K562 (cell line): Measurements from ENCODE around the gene SLC1A4. TPM values are rescaled to one million over a fixed set of nuclear protein-coding genes. Genes with fewer than 3 reads are reported as not detected.
A peak's percentile ranks its signal among the peaks of the same experiment; 100 is the strongest.

ENCODE experiments used
- BRD4 ChIP-seq: fragments of 200-600 bp; sonication (generic); IDR thresholded peaks from 2 replicates; pipeline ENCODE4 v1.6.1; 2017; ENCODE audit warnings: inconsistent platforms
- E2F1 ChIP-seq: sonication (generic); formaldehyde crosslinking; IDR thresholded peaks from 2 replicates; pipeline ENCODE4 v1.8.1; 2023; ENCODE audit warnings: mild to moderate bottlenecking, missing genetic modification reagents, moderate library complexity
- IRF9 ChIP-seq: fragments of 450-650 bp; IDR thresholded peaks from 2 replicates; pipeline ENCODE4 v1.6.1; 2016; ENCODE audit warnings: missing biosample characterization, missing genetic modification characterization
- KAT8 ChIP-seq: fragments of 450-650 bp; IDR thresholded peaks from 2 replicates; pipeline ENCODE4 v1.6.1; 2016; ENCODE audit warnings: low read depth, mild to moderate bottlenecking
- KLF16 ChIP-seq: IDR thresholded peaks from 2 replicates; pipeline ENCODE4 v1.6.1; 2016; ENCODE audit warnings: antibody characterized with exemption
- L3MBTL2 ChIP-seq: fragments of 450-650 bp; IDR thresholded peaks from 2 replicates; pipeline ENCODE4 v1.6.1; 2016; ENCODE audit warnings: mild to moderate bottlenecking, moderate library complexity
- MAX ChIP-seq: sonication (generic); formaldehyde crosslinking; IDR thresholded peaks from 2 replicates; pipeline ENCODE4 v1.9.0; 2022; ENCODE audit warnings: mild to moderate bottlenecking, missing genetic modification reagents
- NCOA4 ChIP-seq: fragments of 450-650 bp; IDR thresholded peaks from 2 replicates; pipeline ENCODE4 v1.6.1; 2018; ENCODE audit warnings: mild to moderate bottlenecking; ENCODE audit not compliant: partially characterized antibody
- SREBF2 ChIP-seq: sonication (generic); formaldehyde crosslinking; IDR thresholded peaks from 2 replicates; pipeline ENCODE4 v1.4.0; 2020; ENCODE audit warnings: mild to moderate bottlenecking, missing genetic modification reagents
- THRAP3 ChIP-seq: fragments of 450-650 bp; IDR thresholded peaks from 2 replicates; pipeline ENCODE4 v1.6.1; 2016; ENCODE audit warnings: mild to moderate bottlenecking, inconsistent platforms, borderline replicate concordance
- ZFX ChIP-seq: sonication (generic); formaldehyde crosslinking; IDR thresholded peaks from 2 replicates; pipeline ENCODE4 v1.8.0; 2022; ENCODE audit warnings: mild to moderate bottlenecking, missing genetic modification reagents, moderate library complexity
- ZNF197 ChIP-seq: fragments of 200-800 bp; sonication (Bioruptor generic); IDR thresholded peaks from 2 replicates; pipeline ENCODE4 v1.6.1; 2016; ENCODE audit warnings: low read depth, missing genetic modification characterization, missing compliant biosample characterization
- ZNF584 ChIP-seq: fragments of 200-800 bp; sonication (Bioruptor generic); IDR thresholded peaks from 2 replicates; pipeline ENCODE4 v1.6.1; 2016; ENCODE audit warnings: low read depth, mild to moderate bottlenecking, missing genetic modification characterization, missing compliant biosample characterization
- ZSCAN29 ChIP-seq: fragments of 450-650 bp; IDR thresholded peaks from 2 replicates; pipeline ENCODE4 v1.6.1; 2017
- polyA plus RNA-seq, 8 experiments: library from polyadenylated mRNA; depleted of rRNA in 4 of 8; stranded (reverse) in 5 of 8; unstranded in 3 of 8; fragments of >200 nt; fragmentation: Nextera tagmentation in 2 of 8; fragmentation: Illumina TruSeq in 1 of 8; extraction: Ambion mirVana in 2 of 8; extraction: Trizol in 1 of 8; gene quantifications; 2 replicates each; pipeline versions ENCODE4 v1.2.1 to v1.2.3, GENCODE V29; 2011 to 2014; ENCODE audit warnings: inconsistent platforms in 1 of 8, missing spikeins in 1 of 8
- total RNA-seq, 7 experiments: library from RNA; depleted of rRNA in 6 of 7; stranded (reverse); fragments of >200 nt in 6 of 7; fragmentation: Illumina TruSeq in 2 of 7; extraction: Trizol in 2 of 7; gene quantifications; 2 replicates each; pipeline versions ENCODE4 v1.2.1 to v1.2.3, GENCODE V29; 2011 to 2021; ENCODE audit warnings: low replicate concordance in 1 of 7
- TF ChIP-seq, protein P1 (sequence below): fragments of 250-450 bp; sonication (Bioruptor Pico); IDR thresholded peaks from 2 replicates; pipeline ENCODE4 v1.8.0; 2022; ENCODE audit warnings: moderate library complexity, mild to moderate bottlenecking, inconsistent platforms
- TF ChIP-seq, protein P2 (sequence below): sonication (generic); IDR thresholded peaks from 2 replicates; pipeline ENCODE4 v1.6.1; 2016
- TF ChIP-seq, protein P3 (sequence below): IDR thresholded peaks from 2 replicates; pipeline ENCODE4 v1.6.1; 2012; ENCODE audit warnings: low read depth, low read length, improper control_type of control experiment, borderline replicate concordance
- TF ChIP-seq, protein P4 (sequence below): fragments of 250-450 bp; sonication (Bioruptor Pico); IDR thresholded peaks from 2 replicates; pipeline ENCODE4 v1.4.0; 2020; ENCODE audit warnings: mild to moderate bottlenecking, moderate library complexity

The SLC1A4 gene
- total and polyA plus RNA-seq, 9 of the 15 experiments (the other 6 are each of a cell fraction or from before 2014, with no cell fraction given): 4.4 to 24.0 (median 10.9) TPM

DNA sequence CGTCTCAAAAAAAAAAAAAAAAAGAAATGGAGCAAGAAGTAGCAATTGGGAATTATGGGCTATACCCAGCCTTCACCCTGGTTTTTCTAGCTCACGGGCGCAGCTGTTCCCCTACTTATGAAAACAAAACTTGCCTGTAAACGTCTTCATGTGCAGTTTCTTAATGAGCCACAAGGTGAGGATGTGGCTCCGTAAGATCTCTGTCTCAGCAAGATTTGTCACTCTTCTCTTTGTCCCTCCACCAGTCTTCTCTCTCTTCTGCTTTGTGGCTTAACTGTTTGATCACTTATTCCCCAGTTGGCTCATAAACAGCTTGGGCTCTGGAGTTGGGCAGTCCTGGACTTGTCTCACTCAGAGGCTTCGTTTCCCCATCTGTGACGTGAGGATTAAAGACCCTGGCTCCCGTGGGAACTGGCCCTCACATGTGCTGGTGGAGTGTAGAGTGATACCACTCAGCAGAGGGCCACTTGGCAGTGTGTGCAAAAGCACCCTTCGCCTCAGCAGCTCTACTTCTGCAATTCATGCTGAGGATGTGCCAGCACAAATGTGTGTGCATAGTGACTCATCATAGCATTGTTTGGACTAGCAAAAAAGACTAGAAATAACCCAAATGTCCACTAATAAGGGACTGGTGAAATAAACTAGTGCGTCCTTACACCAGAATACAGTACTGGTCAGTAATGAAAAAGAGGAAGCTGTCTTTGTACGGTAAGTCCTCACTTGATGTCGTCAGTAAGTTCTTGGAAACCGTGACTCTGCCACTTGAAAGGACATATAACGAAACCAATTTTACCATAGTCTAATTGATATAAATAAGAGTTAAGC lies 75.7 kb downstream of the SLC1A4 start (continued):
- TF ChIP-seq E2F1: no peak
- TF ChIP-seq KLF16: peak; percentile 78
- no peak for TF ChIP-seq SREBF2 (CRISPR knock-in tag)
- no peak for TF ChIP-seq ZNF584 (CRISPR knock-in tag)
- no peak for TF ChIP-seq ZNF197 (CRISPR knock-in tag)
- no peak for TF ChIP-seq IRF9 (tag)
- TF ChIP-seq, protein P1, sequence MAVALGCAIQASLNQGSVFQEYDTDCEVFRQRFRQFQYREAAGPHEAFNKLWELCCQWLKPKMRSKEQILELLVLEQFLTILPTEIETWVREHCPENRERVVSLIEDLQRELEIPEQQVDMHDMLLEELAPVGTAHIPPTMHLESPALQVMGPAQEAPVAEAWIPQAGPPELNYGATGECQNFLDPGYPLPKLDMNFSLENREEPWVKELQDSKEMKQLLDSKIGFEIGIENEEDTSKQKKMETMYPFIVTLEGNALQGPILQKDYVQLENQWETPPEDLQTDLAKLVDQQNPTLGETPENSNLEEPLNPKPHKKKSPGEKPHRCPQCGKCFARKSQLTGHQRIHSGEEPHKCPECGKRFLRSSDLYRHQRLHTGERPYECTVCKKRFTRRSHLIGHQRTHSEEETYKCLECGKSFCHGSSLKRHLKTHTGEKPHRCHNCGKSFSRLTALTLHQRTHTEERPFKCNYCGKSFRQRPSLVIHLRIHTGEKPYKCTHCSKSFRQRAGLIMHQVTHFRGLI (CRISPR knock-in tag): no peak
- no peak for TF ChIP-seq NCOA4
- no peak for TF ChIP-seq ZSCAN29
- TF ChIP-seq THRAP3: no peak
- TF ChIP-seq L3MBTL2: peak; percentile 67
- TF ChIP-seq, protein P2, sequence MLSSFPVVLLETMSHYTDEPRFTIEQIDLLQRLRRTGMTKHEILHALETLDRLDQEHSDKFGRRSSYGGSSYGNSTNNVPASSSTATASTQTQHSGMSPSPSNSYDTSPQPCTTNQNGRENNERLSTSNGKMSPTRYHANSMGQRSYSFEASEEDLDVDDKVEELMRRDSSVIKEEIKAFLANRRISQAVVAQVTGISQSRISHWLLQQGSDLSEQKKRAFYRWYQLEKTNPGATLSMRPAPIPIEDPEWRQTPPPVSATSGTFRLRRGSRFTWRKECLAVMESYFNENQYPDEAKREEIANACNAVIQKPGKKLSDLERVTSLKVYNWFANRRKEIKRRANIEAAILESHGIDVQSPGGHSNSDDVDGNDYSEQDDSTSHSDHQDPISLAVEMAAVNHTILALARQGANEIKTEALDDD: peak; percentile 99
- TF ChIP-seq MAX (CRISPR knock-in tag): peak; percentile 73
- TF ChIP-seq BRD4: peak; percentile 45; the same call in 1 of the 2 replicates
- TF ChIP-seq, protein P3, sequence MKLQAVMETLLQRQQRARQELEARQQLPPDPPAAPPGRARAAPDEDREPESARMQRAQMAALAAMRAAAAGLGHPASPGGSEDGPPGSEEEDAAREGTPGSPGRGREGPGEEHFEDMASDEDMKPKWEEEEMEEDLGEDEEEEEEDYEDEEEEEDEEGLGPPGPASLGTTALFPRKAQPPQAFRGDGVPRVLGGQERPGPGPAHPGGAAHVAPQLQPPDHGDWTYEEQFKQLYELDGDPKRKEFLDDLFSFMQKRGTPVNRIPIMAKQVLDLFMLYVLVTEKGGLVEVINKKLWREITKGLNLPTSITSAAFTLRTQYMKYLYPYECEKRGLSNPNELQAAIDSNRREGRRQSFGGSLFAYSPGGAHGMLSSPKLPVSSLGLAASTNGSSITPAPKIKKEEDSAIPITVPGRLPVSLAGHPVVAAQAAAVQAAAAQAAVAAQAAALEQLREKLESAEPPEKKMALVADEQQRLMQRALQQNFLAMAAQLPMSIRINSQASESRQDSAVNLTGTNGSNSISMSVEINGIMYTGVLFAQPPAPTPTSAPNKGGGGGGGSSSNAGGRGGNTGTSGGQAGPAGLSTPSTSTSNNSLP: no peak
- peak; percentile 26; the same call in 1 of the 2 replicates for TF ChIP-seq ZFX (CRISPR knock-in tag)
- TF ChIP-seq KAT8: no peak
- TF ChIP-seq, protein P4, sequence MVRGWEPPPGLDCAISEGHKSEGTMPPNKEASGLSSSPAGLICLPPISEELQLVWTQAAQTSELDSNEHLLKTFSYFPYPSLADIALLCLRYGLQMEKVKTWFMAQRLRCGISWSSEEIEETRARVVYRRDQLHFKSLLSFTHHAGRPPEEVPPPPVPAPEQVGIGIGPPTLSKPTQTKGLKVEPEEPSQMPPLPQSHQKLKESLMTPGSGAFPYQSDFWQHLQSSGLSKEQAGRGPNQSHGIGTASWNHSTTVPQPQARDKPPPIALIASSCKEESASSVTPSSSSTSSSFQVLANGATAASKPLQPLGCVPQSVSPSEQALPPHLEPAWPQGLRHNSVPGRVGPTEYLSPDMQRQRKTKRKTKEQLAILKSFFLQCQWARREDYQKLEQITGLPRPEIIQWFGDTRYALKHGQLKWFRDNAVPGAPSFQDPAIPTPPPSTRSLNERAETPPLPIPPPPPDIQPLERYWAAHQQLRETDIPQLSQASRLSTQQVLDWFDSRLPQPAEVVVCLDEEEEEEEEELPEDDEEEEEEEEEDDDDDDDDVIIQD (CRISPR knock-in tag): no peak
